CD4-positive, alpha-beta memory T cell (primary cell): ENCODE data around the gene UNC13C. TPM values are rescaled to one million over a fixed set of nuclear protein-coding genes. Genes with fewer than 3 reads are reported as not detected.

Experiments
- CTCF ChIA-PET: fragments of 350-600 bp; sonication (Branson Sonifier 250); formaldehyde crosslinking; loops from one replicate; lab custom pipeline; 2021; ENCODE audit warnings: inconsistent platforms; ENCODE audit not compliant: partially characterized antibody; lab: Charles Lee
- POLR2A ChIA-PET: fragments of 350-600 bp; sonication (Branson Sonifier 250); formaldehyde crosslinking; loops from one replicate; lab custom pipeline; 2021; ENCODE audit not compliant: partially characterized antibody; lab: Charles Lee
- DNase-seq, 5 donors: peaks; one replicate each; pipeline versions ENCODE4 v3.0.0 to v3.0.0-alpha.2; 2020 to 2022; ENCODE audit warnings: mixed read lengths in 1 of 5
- H3K27ac ChIP-seq: one replicate; pipeline ENCODE4 v1.7.0; 2013; ENCODE audit warnings: low read depth, low read length
- H3K27me3 ChIP-seq: 2 replicates; pipeline ENCODE4 v1.7.0; 2013; ENCODE audit warnings: mild to moderate bottlenecking, low read length, moderate library complexity; ENCODE audit not compliant: insufficient read depth
- H3K36me3 ChIP-seq: 2 replicates; pipeline ENCODE4 v1.7.0; 2013; ENCODE audit warnings: mild to moderate bottlenecking, low read length, moderate library complexity; ENCODE audit not compliant: insufficient read depth
- H3K4me1 ChIP-seq: 2 replicates; pipeline ENCODE4 v1.7.0; 2013; ENCODE audit warnings: mild to moderate bottlenecking, low read length, moderate library complexity; ENCODE audit not compliant: insufficient read depth
- H3K4me3 ChIP-seq, 2 donors: one replicate each; pipeline ENCODE4 v1.7.0; 2013; ENCODE audit warnings: low read length in 2 of 2, mild to moderate bottlenecking in 1 of 2
- H3K9me3 ChIP-seq, 2 donors: one replicate each; pipeline ENCODE4 v1.7.0; 2013; ENCODE audit warnings: low read length in 2 of 2, control low read depth in 1 of 2; ENCODE audit not compliant: control insufficient read depth in 1 of 2
- H3K27ac Mint-ChIP-seq, 7 donors: one replicate each; pipeline ENCODE4 v1.8.0; 2020 to 2021; ENCODE audit warnings: mixed read lengths in 7 of 7, mild to moderate bottlenecking in 6 of 7, inconsistent platforms in 3 of 7, moderate library complexity in 3 of 7
- H3K27me3 Mint-ChIP-seq, 2 donors: one replicate each; pipeline ENCODE4 v1.8.0; 2020 to 2021; ENCODE audit warnings: mixed read lengths in 2 of 2
- H3K36me3 Mint-ChIP-seq, 2 donors: one replicate each; pipeline ENCODE4 v1.8.0; 2020 to 2021; ENCODE audit warnings: mixed read lengths in 2 of 2, inconsistent platforms in 1 of 2, mild to moderate bottlenecking in 1 of 2
- H3K4me1 Mint-ChIP-seq, 4 donors: one replicate each; pipeline ENCODE4 v1.8.0; 2020 to 2021; ENCODE audit warnings: mixed read lengths in 4 of 4, mild to moderate bottlenecking in 1 of 4
- H3K4me3 Mint-ChIP-seq, 8 donors: one replicate each; pipeline ENCODE4 v1.8.0; 2020 to 2021; ENCODE audit warnings: mixed read lengths in 8 of 8, mild to moderate bottlenecking in 7 of 8, moderate library complexity in 6 of 8, inconsistent platforms in 3 of 8
- H3K9me3 Mint-ChIP-seq, 8 donors: one replicate each; pipeline ENCODE4 v1.8.0; 2020 to 2021; ENCODE audit warnings: mixed read lengths in 8 of 8, mild to moderate bottlenecking in 5 of 8, inconsistent platforms in 3 of 8, moderate library complexity in 1 of 8
- intact Hi-C: fragments of 100-400 bp; cut with micrococcal nuclease; formaldehyde crosslinking; loops from one replicate; pipeline ENCODE4 v1.15.1; 2023
- polyA plus RNA-seq, 2 donors: library from polyadenylated mRNA; unstranded; fragments of 300-500 nt; fragmentation: Illumina TruSeq; gene quantifications; one replicate each; pipeline ENCODE4 v1.2.3, GENCODE V29; 2021
- total RNA-seq, 2 experiments: library from RNA; stranded (reverse); gene quantifications; one replicate each; pipeline ENCODE4 v1.2.3, GENCODE V29; 2021

The UNC13C gene
- total and polyA plus RNA-seq, 4 experiments from 2014 or later, result not detected

GRCh38 chr15:54083991-54084390, 105.8 kb downstream of the UNC13C start:
- intact Hi-C loops, result no loop called here
- Mint-ChIP-seq H3K4me1 (no peaks in the 10 kb centered on the region), H3K4me3 (no peak overlapping the region), H3K27ac (no peak overlapping the region), H3K36me3 (no peaks in the 10 kb centered on the region), H3K9me3 (no peaks in the 10 kb centered on the region), H3K27me3 (peaks cover 0 to 5% of the 10 kb centered on the region in 2 donors)
- no peaks in the 10 kb centered on the region for H3K36me3 ChIP-seq
- no peaks in the 10 kb centered on the region for H3K4me1 ChIP-seq
- H3K4me3 ChIP-seq, result no peak overlapping the region
- no peaks in the 10 kb centered on the region for H3K9me3 ChIP-seq
- ChIA-PET CTCF (interaction anchor here (1.3 kb wide), 1 partner anchor 12 kb away, joined by 3 read pairs; no protein-coding TSS in a partner anchor), POLR2A (no interaction called here)
- H3K27ac ChIP-seq, result no peak overlapping the region
- DNase-seq, result no peak
- H3K27me3 ChIP-seq, result no peaks in the 10 kb centered on the region

GRCh38 chr15:54088837-54089236, 110.6 kb downstream of the UNC13C start:
- Mint-ChIP-seq H3K36me3 (no peaks in the 10 kb centered on the region), H3K4me1 (no peaks in the 10 kb centered on the region), H3K4me3 (no peak overlapping the region), H3K9me3 (no peaks in the 10 kb centered on the region), H3K27me3 (peaks cover 0 to 2% of the 10 kb centered on the region in 2 donors), H3K27ac (no peak overlapping the region)
- Histone ChIP-seq H3K4me1 (no peaks in the 10 kb centered on the region), H3K27ac (no peak overlapping the region), H3K36me3 (no peaks in the 10 kb centered on the region), H3K9me3 (no peaks in the 10 kb centered on the region), H3K4me3 (no peak overlapping the region), H3K27me3 (no peaks in the 10 kb centered on the region)
- intact Hi-C loops, result no loop called here
- POLR2A ChIA-PET, result no interaction called here
- CTCF ChIA-PET, result no interaction called here
- no peak for DNase-seq

GRCh38 chr15:54089776-54090175, 111.5 kb downstream of the UNC13C start:
- Histone ChIP-seq H3K27me3 (no peaks in the 10 kb centered on the region), H3K4me1 (no peaks in the 10 kb centered on the region), H3K4me3 (no peak overlapping the region), H3K27ac (no peak overlapping the region), H3K36me3 (no peaks in the 10 kb centered on the region), H3K9me3 (no peaks in the 10 kb centered on the region)
- H3K4me3 Mint-ChIP-seq, result no peak overlapping the region
- H3K36me3 Mint-ChIP-seq, result no peaks in the 10 kb centered on the region
- H3K9me3 Mint-ChIP-seq, result no peaks in the 10 kb centered on the region
- H3K27ac Mint-ChIP-seq, result no peak overlapping the region
- H3K4me1 Mint-ChIP-seq, result no peaks in the 10 kb centered on the region
- H3K27me3 Mint-ChIP-seq, result no peaks in the 10 kb centered on the region
- no peak for DNase-seq
- ChIA-PET CTCF (no interaction called here), POLR2A (no interaction called here)
- intact Hi-C loops, result no loop called here

GRCh38 chr15:54091651-54092050, 113.4 kb downstream of the UNC13C start:
- Histone ChIP-seq H3K36me3 (no peaks in the 10 kb centered on the region), H3K27me3 (no peaks in the 10 kb centered on the region), H3K4me3 (no peak overlapping the region), H3K27ac (no peak overlapping the region), H3K4me1 (no peaks in the 10 kb centered on the region), H3K9me3 (no peaks in the 10 kb centered on the region)
- Mint-ChIP-seq H3K36me3 (no peaks in the 10 kb centered on the region), H3K4me3 (no peak overlapping the region), H3K9me3 (no peaks in the 10 kb centered on the region), H3K27me3 (no peaks in the 10 kb centered on the region), H3K4me1 (no peaks in the 10 kb centered on the region), H3K27ac (no peak overlapping the region)
- no peak for DNase-seq
- ChIA-PET POLR2A (no interaction called here), CTCF (no interaction called here)
- intact Hi-C loops, result no loop called here

GRCh38 chr15:54094661-54095060, 116.4 kb downstream of the UNC13C start:
- ChIA-PET POLR2A (no interaction called here), CTCF (no interaction called here)
- Mint-ChIP-seq H3K4me3 (no peak overlapping the region), H3K27me3 (no peaks in the 10 kb centered on the region), H3K36me3 (no peaks in the 10 kb centered on the region), H3K9me3 (no peaks in the 10 kb centered on the region), H3K4me1 (no peaks in the 10 kb centered on the region), H3K27ac (no peak overlapping the region)
- no peaks in the 10 kb centered on the region for H3K36me3 ChIP-seq
- no peak overlapping the region for H3K27ac ChIP-seq
- intact Hi-C loops, result no loop called here
- H3K9me3 ChIP-seq, result no peaks in the 10 kb centered on the region
- no peaks in the 10 kb centered on the region for H3K4me1 ChIP-seq
- no peak for DNase-seq
- H3K27me3 ChIP-seq, result no peaks in the 10 kb centered on the region
- H3K4me3 ChIP-seq, result no peak overlapping the region

GRCh38 chr15:54097019-54097418, 118.8 kb downstream of the UNC13C start:
- H3K4me1 ChIP-seq, result no peaks in the 10 kb centered on the region
- CTCF ChIA-PET, result interaction anchor here (1.1 kb wide), 1 partner anchor 14 kb away, joined by 3 read pairs; no protein-coding TSS in a partner anchor
- no peaks in the 10 kb centered on the region for H3K36me3 ChIP-seq
- H3K27ac Mint-ChIP-seq, result no peak overlapping the region
- H3K27me3 Mint-ChIP-seq, result no peaks in the 10 kb centered on the region
- no peaks in the 10 kb centered on the region for H3K27me3 ChIP-seq
- no peak overlapping the region for H3K4me3 Mint-ChIP-seq
- POLR2A ChIA-PET, result no interaction called here
- no peaks in the 10 kb centered on the region for H3K4me1 Mint-ChIP-seq
- no peak overlapping the region for H3K4me3 ChIP-seq
- no peak for DNase-seq
- no peak overlapping the region for H3K27ac ChIP-seq
- no peaks in the 10 kb centered on the region for H3K9me3 ChIP-seq
- intact Hi-C loops, result no loop called here
- H3K9me3 Mint-ChIP-seq, result no peaks in the 10 kb centered on the region
- H3K36me3 Mint-ChIP-seq, result no peaks in the 10 kb centered on the region

- CTCF ChIA-PET, result no interaction called here
- intact Hi-C loops, result no loop called here
- no peak overlapping the region for H3K4me3 ChIP-seq
- no peak overlapping the region for H3K27ac Mint-ChIP-seq
- H3K4me1 ChIP-seq, result no peaks in the 10 kb centered on the region
- H3K4me3 Mint-ChIP-seq, result no peak overlapping the region
- H3K36me3 Mint-ChIP-seq, result no peaks in the 10 kb centered on the region
- H3K36me3 ChIP-seq, result no peaks in the 10 kb centered on the region
- no peak overlapping the region for H3K27ac ChIP-seq
- POLR2A ChIA-PET, result no interaction called here
- H3K9me3 ChIP-seq, result no peaks in the 10 kb centered on the region
- no peak for DNase-seq
- no peaks in the 10 kb centered on the region for H3K27me3 Mint-ChIP-seq
- H3K27me3 ChIP-seq, result no peaks in the 10 kb centered on the region
- H3K4me1 Mint-ChIP-seq, result no peaks in the 10 kb centered on the region
- no peaks in the 10 kb centered on the region for H3K9me3 Mint-ChIP-seq
These were observed 120.8 kb downstream of the UNC13C start for GRCh38 chr15:54099010-54099409.
